C4-2B (cell line): ENCODE measurements around the gene COL4A1.

Experiments
- H3K27ac ChIP-seq: fragments of 450-650 bp; 2 replicates; pipeline ENCODE4 v1.5.1; 2017
- CTCF ChIP-seq: fragments of 450-650 bp; conservative IDR thresholded peaks from 2 replicates; pipeline ENCODE4 v1.5.1; 2017; ENCODE audit warnings: mild to moderate bottlenecking
- ZFX ChIP-seq: fragments of 450-650 bp; IDR thresholded peaks from 2 replicates; pipeline ENCODE4 v1.6.1; 2017

COL4A1 gene

DNA sequence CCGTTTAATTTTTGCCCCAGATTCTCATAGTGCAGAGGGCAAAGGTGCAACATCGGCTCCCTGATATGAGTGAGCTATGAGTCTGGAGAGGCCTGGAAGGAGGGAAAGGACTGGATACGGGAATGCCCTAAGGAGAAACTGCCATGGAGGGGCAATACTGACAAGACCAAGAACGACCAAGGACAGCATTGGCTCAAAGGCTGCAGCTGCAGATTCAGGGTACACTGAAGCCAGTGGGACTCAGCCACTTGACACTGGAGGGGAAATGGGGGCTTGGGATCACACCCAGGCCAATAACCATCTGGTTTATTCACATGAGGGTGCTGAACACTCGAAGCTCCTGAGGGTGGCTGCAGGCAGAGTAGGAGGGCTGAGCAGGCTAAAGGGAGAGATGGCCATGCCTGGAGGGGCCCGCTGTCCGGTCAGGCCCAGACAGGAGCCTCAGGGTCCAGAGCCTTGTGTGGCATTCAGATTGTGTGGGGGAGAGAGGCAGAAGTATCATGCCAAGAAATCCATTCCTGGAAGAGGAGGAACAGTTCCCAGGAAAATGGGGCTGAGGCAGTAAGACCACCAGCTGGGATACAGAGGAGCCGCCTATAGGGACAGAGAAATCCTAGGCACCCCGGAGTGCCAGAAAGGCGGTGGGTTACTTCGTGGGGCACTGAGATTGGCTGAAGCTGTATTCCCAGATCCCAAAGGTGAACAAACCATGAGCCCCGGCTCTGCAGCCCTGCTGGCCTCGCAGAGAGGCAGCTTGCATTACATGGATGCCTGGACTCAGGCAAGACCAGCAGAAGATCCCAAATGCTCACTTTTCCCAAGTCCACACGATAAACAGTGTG is 20.7 kb downstream of the COL4A1 start:
- TF ChIP-seq CTCF (no peak), ZFX (no peak)
- H3K27ac ChIP-seq: no peak overlapping the region

DNA sequence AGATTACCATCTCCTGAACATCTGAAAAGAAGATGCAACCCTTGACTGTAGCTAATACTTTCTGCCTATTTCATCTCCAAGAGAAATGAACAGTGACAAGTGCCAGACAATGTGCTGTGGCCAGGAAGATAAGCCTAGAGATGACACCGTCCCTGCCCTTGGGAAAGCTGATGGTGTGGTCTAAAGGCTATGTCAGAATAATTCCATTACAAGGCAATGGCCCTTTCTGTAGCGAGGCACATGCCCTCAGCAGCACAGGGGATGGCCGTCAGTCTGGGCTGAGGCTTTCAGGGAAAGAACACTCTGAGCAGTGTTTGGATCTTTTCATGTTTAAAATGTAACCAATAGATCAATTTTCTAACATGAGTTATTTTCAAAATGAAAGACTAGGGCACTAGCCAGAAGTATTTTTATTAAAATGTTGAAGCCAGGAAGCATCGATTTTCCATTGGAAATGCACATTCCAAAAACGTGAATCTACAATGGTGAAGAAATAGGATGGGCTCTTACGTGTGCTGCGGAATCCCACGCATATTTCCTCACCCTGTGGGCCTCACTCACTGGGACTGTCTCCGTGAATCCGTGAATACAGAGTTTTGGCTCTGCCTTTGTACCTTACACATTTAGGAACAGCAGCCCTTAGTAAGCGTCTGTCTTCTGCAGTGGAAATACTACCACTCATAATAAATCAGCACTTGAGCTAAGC is 22.0 kb downstream of the COL4A1 start:
- H3K27ac ChIP-seq: no peak overlapping the region
- TF ChIP-seq ZFX (no peak), CTCF (no peak)

DNA sequence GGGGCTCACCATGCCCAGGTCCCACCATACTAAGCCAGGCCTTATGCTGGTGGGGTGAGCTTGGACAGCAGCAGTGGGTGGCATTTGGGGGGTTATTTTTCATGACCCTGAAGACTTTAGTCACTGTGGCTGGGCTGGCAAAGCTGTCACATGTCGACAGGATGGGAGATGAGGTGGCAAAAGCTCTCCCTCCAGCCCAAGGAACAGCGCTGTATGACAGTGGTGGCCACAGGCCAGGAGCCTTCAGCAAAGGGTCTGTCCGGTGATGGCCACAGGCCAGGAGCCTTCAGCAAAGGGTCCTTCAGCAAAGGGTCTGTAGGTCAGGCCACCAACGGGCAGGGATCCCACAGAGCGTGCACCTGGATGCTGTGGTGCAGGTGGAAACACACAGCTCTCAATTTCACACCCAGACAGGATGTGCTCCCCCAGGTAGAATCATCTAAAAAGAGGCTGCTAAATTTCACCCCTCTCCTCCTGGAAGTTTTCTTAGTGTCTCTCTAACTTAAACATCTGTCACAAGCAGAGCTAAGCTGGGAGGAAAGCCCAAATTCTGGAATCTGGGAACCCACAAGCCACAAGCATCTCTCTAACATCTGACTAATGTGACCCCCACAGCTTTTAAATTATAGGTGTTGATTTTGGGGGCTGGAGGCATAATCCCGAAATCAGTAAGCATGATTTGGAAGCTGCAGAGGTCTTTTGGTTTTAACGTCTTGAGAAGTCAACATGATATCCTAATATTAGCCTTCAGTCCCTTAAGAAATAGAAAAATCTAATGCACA is 23.0 kb downstream of the COL4A1 start:
- no peak for TF ChIP-seq ZFX
- TF ChIP-seq CTCF: no peak

GRCh38 chr13:110282316-110282841 is 24.6 kb downstream of the COL4A1 start:
- no peak overlapping the region for H3K27ac ChIP-seq
- TF ChIP-seq CTCF (no peak), ZFX (no peak)

More for the DNA sequence above, 23.0 kb downstream of the COL4A1 start:
- no peak overlapping the region for H3K27ac ChIP-seq

DNA sequence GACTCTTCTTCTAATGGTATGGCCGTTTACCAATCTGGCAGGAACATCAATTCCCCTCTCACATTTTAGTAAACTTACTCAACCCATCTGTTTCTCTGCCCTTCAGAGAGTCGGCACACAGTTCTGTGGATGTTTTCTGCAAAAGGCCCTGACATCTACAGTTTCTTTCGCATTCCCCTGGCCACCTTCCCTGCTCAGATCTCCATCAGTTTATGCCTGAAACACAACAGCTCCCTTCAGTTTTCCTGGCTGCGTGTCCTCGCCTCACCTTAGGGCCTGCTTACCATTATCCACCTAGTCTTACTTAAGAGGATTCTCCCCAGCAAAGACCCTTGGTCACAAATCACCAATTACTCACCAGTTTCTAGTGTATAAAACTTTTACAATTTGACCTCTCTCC is 25.2 kb downstream of the COL4A1 start:
- TF ChIP-seq ZFX (no peak), CTCF (no peak)
- H3K27ac ChIP-seq: no peak overlapping the region

GRCh38 chr13:110280985-110281688 is 25.8 kb downstream of the COL4A1 start:
- TF ChIP-seq CTCF: no peak
- TF ChIP-seq ZFX: no peak
- H3K27ac ChIP-seq: no peak overlapping the region
